GM23338 (cell line): ENCODE data around the gene MET. TPM values are rescaled to one million over a fixed set of nuclear protein-coding genes. Genes with fewer than 3 reads are reported as not detected.

Source experiments
- ATAC-seq: fragments of 200-7000 bp; cut with Tn5 transposase; 3 replicates; pipeline ENCODE4 v1.9.1; 2020
- DNase-seq: peaks from one replicate; pipeline ENCODE4 v3.0.0-alpha.2; 2015; ENCODE audit warnings: low spot score
- H2AFZ ChIP-seq: fragments of 200-600 bp; sonication (generic); 2 replicates; pipeline ENCODE4 v1.8.0; 2016; ENCODE audit warnings: antibody characterized with exemption, mild to moderate bottlenecking, moderate library complexity
- H3F3A ChIP-seq: fragments of 200-600 bp; sonication (generic); replicated peaks from 2 replicates; pipeline ENCODE4 v1.8.0; 2017; ENCODE audit warnings: antibody characterized with exemption, mixed run types, low read depth
- H3K27ac ChIP-seq: fragments of 200-600 bp; sonication (generic); 2 replicates; pipeline ENCODE4 v1.6.1; 2016; ENCODE audit warnings: low read depth
- H3K27me3 ChIP-seq: fragments of 200-600 bp; sonication (generic); 2 replicates; pipeline ENCODE4 v1.8.0; 2016; ENCODE audit warnings: mild to moderate bottlenecking, mixed run types, moderate library complexity; ENCODE audit not compliant: insufficient read depth
- H3K36me3 ChIP-seq: fragments of 200-600 bp; sonication (generic); 2 replicates; pipeline ENCODE4 v1.8.0; 2016; ENCODE audit warnings: mild to moderate bottlenecking; ENCODE audit not compliant: insufficient read depth
- H3K4me1 ChIP-seq: fragments of 200-600 bp; sonication (generic); 2 replicates; pipeline ENCODE4 v1.8.0; 2016; ENCODE audit warnings: mild to moderate bottlenecking, moderate library complexity; ENCODE audit not compliant: insufficient read depth
- H3K4me2 ChIP-seq: fragments of 200-600 bp; sonication (generic); 2 replicates; pipeline ENCODE4 v1.7.1; 2017; ENCODE audit warnings: mixed run types
- H3K4me3 ChIP-seq: fragments of 200-600 bp; sonication (generic); 2 replicates; pipeline ENCODE4 v1.6.1; 2016; ENCODE audit warnings: mixed run types
- H3K79me2 ChIP-seq: fragments of 200-600 bp; sonication (generic); replicated peaks from 2 replicates; pipeline ENCODE4 v1.8.0; 2017; ENCODE audit warnings: mild to moderate bottlenecking; ENCODE audit not compliant: insufficient read depth
- H3K9me2 ChIP-seq: fragments of 200-600 bp; sonication (generic); 2 replicates; pipeline ENCODE4 v1.8.0; 2017; ENCODE audit not compliant: insufficient read depth
- H4K20me1 ChIP-seq: fragments of 200-600 bp; sonication (generic); replicated peaks from 2 replicates; pipeline ENCODE4 v1.8.0; 2017; ENCODE audit warnings: mild to moderate bottlenecking; ENCODE audit not compliant: insufficient read depth
- H3K27ac Mint-ChIP-seq: 2 replicates; pipeline ENCODE4 v1.8.0; 2020; ENCODE audit warnings: inconsistent platforms, mild to moderate bottlenecking, moderate library complexity, mixed read lengths
- H3K27me3 Mint-ChIP-seq: 3 replicates; pipeline ENCODE4 v1.8.0; 2022; ENCODE audit warnings: low read depth, mild to moderate bottlenecking, moderate library complexity, mixed read lengths, inconsistent platforms; ENCODE audit not compliant: insufficient read depth, poor library complexity
- H3K36me3 Mint-ChIP-seq: 3 replicates; pipeline ENCODE4 v1.8.0; 2021; ENCODE audit warnings: low read depth, mild to moderate bottlenecking, inconsistent platforms, moderate library complexity, mixed read lengths
- H3K4me1 Mint-ChIP-seq: 3 replicates; pipeline ENCODE4 v1.8.0; 2020; ENCODE audit warnings: mild to moderate bottlenecking, inconsistent platforms, mixed read lengths
- H3K4me3 Mint-ChIP-seq: 3 replicates; pipeline ENCODE4 v1.8.0; 2021; ENCODE audit warnings: moderate library complexity, mild to moderate bottlenecking, inconsistent platforms, mixed read lengths
- H3K9me3 Mint-ChIP-seq: 3 replicates; pipeline ENCODE4 v1.8.0; 2020; ENCODE audit warnings: moderate library complexity, mild to moderate bottlenecking, inconsistent platforms, mixed read lengths
- CTCF ChIP-seq, 2 experiments: fragments of 200-600 bp in 1 of 2; sonication (generic) in 1 of 2; conservative IDR thresholded peaks; 2 replicates each; pipeline versions ENCODE4 v1.5.1 to v1.6.1; 2016 to 2017; ENCODE audit warnings: antibody characterized with exemption in 2 of 2, low read depth in 2 of 2, mild to moderate bottlenecking in 2 of 2, moderate library complexity in 1 of 2
- JUNB ChIP-seq: IDR thresholded peaks from one replicate; pipeline ENCODE4 v1.6.1; 2016; ENCODE audit warnings: antibody characterized with exemption; ENCODE audit not compliant: unreplicated experiment
- NANOG ChIP-seq: IDR thresholded peaks from 2 replicates; pipeline ENCODE4 v1.6.1; 2016; ENCODE audit warnings: antibody characterized with exemption, borderline replicate concordance
- STAT1 ChIP-seq: IDR thresholded peaks from one replicate; pipeline ENCODE4 v1.6.1; 2016; ENCODE audit warnings: antibody characterized with exemption; ENCODE audit not compliant: unreplicated experiment
- ZNF331 ChIP-seq: fragments of 250-450 bp; sonication (Bioruptor Pico); IDR thresholded peaks from 2 replicates; pipeline ENCODE4 v1.5.0; 2020; ENCODE audit warnings: low read depth, mild to moderate bottlenecking, moderate library complexity
- polyA plus RNA-seq: library from polyadenylated mRNA; unstranded; fragments of >200 nt; fragmentation: Nextera tagmentation; extraction: Ambion mirVana; gene quantifications from 2 replicates; pipeline ENCODE4 v1.2.1, GENCODE V29; 2016
- total RNA-seq: library from RNA; depleted of rRNA; stranded (reverse); fragments of >200 nt; shearing (Covaris generic); gene quantifications from 2 replicates; pipeline ENCODE4 v1.2.3, GENCODE V29; 2014
- TF ChIP-seq, protein P1 (sequence below): fragments of 250-450 bp; sonication (Bioruptor Pico); IDR thresholded peaks from 2 replicates; pipeline ENCODE4 v1.5.0; 2020; ENCODE audit warnings: mild to moderate bottlenecking, moderate library complexity

MET gene
- total and polyA plus RNA-seq, 2 experiments from 2014 or later, result 4.8 to 23.1 TPM

DNA sequence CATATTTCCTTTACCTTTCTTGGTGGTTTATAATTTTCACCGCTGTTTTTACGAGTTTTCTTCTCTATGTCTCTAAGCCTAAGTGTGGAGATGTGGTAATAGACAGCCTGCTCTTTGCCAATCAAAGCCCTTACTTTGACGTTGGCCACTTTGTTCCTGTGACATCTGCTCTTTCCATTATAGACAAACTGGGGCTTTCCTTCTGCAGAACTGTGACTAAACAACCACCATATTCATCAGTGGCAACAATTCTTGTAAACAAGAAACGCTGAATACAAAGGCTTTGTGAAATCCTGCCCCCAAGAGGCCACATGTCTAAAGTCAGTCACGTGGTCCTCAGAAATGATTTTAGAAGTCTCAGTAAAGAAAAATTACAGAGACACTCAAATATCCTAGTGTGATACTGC is 130.8 kb downstream of the MET start:
- Mint-ChIP-seq H3K9me3 (no peaks in the 10 kb centered on the region), H3K27ac (no peak overlapping the region), H3K36me3 (no peaks in the 10 kb centered on the region), H3K27me3 (no peaks in the 10 kb centered on the region), H3K4me3 (no peak overlapping the region), H3K4me1 (peaks cover 13% of the 10 kb centered on the region)
- no peaks in the 10 kb centered on the region for H3K36me3 ChIP-seq
- H3K4me3 ChIP-seq, result no peak overlapping the region
- ATAC-seq (no peak), DNase-seq (peak; percentile 72)
- TF ChIP-seq NANOG, result no peak
- TF ChIP-seq CTCF (conservative IDR thresholded peaks at IDR 0.05; ENCODE audit: low read depth in 2 of 2), result peak; percentile 69 to 78
- H3K27ac ChIP-seq, result no peak overlapping the region
- no peaks in the 10 kb centered on the region for H3K79me2 ChIP-seq
- H3K9me2 ChIP-seq, result no peaks in the 10 kb centered on the region
- H3K27me3 ChIP-seq, result no peaks in the 10 kb centered on the region
- peaks cover 7% of the 10 kb centered on the region; the same call in 1 of the 2 replicates for H3K4me1 ChIP-seq
- H3K4me2 ChIP-seq, result no peak overlapping the region
- H2AFZ ChIP-seq, result peak overlapping the region; percentile 35; the same call in 1 of the 2 replicates
- no peaks in the 10 kb centered on the region for H4K20me1 ChIP-seq
- H3F3A ChIP-seq, result no peaks in the 10 kb centered on the region

GRCh38 chr7:116804471-116804870 is 132.5 kb downstream of the MET start:
- Mint-ChIP-seq H3K9me3 (no peaks in the 10 kb centered on the region), H3K4me1 (peaks cover 23% of the 10 kb centered on the region), H3K27ac (no peak overlapping the region), H3K4me3 (no peak overlapping the region), H3K27me3 (no peaks in the 10 kb centered on the region), H3K36me3 (no peaks in the 10 kb centered on the region)
- H3K27me3 ChIP-seq, result no peaks in the 10 kb centered on the region
- H3K4me1 ChIP-seq, result peaks cover 7% of the 10 kb centered on the region; the same call in 1 of the 2 replicates
- H3K9me2 ChIP-seq, result no peaks in the 10 kb centered on the region
- no peak for DNase-seq
- TF ChIP-seq ZNF331 (CRISPR knock-in tag) (no peak), JUNB (no peak), NANOG (no peak)
- no peak overlapping the region for H2AFZ ChIP-seq
- no peak overlapping the region for H3K27ac ChIP-seq
- no peaks in the 10 kb centered on the region for H3K79me2 ChIP-seq
- H4K20me1 ChIP-seq, result no peaks in the 10 kb centered on the region
- no peak for ATAC-seq
- no peak overlapping the region for H3K4me2 ChIP-seq
- no peak overlapping the region for H3K4me3 ChIP-seq
- H3F3A ChIP-seq, result no peaks in the 10 kb centered on the region
- no peaks in the 10 kb centered on the region for H3K36me3 ChIP-seq

DNA sequence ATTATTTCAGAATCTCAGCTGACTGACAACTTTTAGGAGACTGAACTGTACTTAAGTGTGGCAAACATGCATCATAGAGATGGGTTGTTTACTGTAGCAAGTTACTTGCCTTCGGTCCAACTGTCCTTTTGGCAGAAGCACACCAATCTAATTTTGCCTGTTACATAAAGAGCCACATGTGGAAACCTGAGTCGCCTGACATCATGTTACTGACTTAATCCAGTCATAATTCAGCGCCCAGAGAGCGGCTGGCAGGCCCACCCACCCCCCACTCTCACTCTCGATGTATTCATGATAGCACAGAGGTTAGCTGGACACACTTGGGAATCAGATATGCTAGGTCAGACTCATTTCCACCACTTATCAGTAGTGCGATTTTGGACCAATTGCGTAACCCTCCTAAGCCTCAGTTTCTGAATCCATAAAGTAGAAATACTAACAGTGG is 133.1 kb downstream of the MET start:
- H3K27me3 Mint-ChIP-seq, result no peaks in the 10 kb centered on the region
- no peak overlapping the region for H3K4me3 ChIP-seq
- TF ChIP-seq ZNF331 (CRISPR knock-in tag) (no peak), STAT1 (no peak), JUNB (no peak)
- TF ChIP-seq, protein P1, sequence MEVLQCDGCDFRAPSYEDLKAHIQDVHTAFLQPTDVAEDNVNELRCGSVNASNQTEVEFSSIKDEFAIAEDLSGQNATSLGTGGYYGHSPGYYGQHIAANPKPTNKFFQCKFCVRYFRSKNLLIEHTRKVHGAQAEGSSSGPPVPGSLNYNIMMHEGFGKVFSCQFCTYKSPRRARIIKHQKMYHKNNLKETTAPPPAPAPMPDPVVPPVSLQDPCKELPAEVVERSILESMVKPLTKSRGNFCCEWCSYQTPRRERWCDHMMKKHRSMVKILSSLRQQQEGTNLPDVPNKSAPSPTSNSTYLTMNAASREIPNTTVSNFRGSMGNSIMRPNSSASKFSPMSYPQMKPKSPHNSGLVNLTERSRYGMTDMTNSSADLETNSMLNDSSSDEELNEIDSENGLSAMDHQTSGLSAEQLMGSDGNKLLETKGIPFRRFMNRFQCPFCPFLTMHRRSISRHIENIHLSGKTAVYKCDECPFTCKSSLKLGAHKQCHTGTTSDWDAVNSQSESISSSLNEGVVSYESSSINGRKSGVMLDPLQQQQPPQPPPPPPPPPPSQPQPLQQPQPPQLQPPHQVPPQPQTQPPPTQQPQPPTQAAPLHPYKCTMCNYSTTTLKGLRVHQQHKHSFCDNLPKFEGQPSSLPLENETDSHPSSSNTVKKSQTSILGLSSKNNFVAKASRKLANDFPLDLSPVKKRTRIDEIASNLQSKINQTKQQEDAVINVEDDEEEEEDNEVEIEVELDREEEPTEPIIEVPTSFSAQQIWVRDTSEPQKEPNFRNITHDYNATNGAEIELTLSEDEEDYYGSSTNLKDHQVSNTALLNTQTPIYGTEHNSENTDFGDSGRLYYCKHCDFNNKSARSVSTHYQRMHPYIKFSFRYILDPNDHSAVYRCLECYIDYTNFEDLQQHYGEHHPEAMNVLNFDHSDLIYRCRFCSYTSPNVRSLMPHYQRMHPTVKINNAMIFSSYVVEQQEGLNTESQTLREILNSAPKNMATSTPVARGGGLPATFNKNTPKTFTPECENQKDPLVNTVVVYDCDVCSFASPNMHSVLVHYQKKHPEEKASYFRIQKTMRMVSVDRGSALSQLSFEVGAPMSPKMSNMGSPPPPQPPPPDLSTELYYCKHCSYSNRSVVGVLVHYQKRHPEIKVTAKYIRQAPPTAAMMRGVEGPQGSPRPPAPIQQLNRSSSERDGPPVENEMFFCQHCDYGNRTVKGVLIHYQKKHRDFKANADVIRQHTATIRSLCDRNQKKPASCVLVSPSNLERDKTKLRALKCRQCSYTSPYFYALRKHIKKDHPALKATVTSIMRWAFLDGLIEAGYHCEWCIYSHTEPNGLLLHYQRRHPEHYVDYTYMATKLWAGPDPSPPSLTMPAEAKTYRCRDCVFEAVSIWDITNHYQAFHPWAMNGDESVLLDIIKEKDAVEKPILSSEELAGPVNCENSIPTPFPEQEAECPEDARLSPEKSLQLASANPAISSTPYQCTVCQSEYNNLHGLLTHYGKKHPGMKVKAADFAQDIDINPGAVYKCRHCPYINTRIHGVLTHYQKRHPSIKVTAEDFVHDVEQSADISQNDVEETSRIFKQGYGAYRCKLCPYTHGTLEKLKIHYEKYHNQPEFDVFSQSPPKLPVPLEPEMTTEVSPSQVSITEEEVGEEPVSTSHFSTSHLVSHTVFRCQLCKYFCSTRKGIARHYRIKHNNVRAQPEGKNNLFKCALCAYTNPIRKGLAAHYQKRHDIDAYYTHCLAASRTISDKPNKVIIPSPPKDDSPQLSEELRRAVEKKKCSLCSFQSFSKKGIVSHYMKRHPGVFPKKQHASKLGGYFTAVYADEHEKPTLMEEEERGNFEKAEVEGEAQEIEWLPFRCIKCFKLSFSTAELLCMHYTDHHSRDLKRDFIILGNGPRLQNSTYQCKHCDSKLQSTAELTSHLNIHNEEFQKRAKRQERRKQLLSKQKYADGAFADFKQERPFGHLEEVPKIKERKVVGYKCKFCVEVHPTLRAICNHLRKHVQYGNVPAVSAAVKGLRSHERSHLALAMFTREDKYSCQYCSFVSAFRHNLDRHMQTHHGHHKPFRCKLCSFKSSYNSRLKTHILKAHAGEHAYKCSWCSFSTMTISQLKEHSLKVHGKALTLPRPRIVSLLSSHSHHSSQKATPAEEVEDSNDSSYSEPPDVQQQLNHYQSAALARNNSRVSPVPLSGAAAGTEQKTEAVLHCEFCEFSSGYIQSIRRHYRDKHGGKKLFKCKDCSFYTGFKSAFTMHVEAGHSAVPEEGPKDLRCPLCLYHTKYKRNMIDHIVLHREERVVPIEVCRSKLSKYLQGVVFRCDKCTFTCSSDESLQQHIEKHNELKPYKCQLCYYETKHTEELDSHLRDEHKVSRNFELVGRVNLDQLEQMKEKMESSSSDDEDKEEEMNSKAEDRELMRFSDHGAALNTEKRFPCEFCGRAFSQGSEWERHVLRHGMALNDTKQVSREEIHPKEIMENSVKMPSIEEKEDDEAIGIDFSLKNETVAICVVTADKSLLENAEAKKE (CRISPR knock-in tag), result no peak

More for the DNA sequence above, 133.1 kb downstream of the MET start:
- H3K79me2 ChIP-seq, result no peaks in the 10 kb centered on the region
- H3F3A ChIP-seq, result no peaks in the 10 kb centered on the region
- Mint-ChIP-seq H3K27ac (no peak overlapping the region), H3K36me3 (no peaks in the 10 kb centered on the region), H3K9me3 (no peaks in the 10 kb centered on the region), H3K4me1 (peaks cover 29% of the 10 kb centered on the region), H3K4me3 (no peak overlapping the region)
- peaks cover 9% of the 10 kb centered on the region; the same call in 1 of the 2 replicates for H3K4me1 ChIP-seq
- H4K20me1 ChIP-seq, result no peaks in the 10 kb centered on the region
- DNase-seq (no peak), ATAC-seq (no peak)
- no peaks in the 10 kb centered on the region for H3K9me2 ChIP-seq
- H3K4me2 ChIP-seq, result no peak overlapping the region
- no peaks in the 10 kb centered on the region for H3K27me3 ChIP-seq
- H3K36me3 ChIP-seq, result no peaks in the 10 kb centered on the region
- no peak overlapping the region for H3K27ac ChIP-seq
- H2AFZ ChIP-seq, result peak overlapping the region; percentile 30; the same call in 1 of the 2 replicates
